H1 (cell line): ENCODE measurements around the gene MEGF11. TPM values are rescaled to one million over a fixed set of nuclear protein-coding genes. Genes with fewer than 3 reads are reported as not detected.

Source experiments
- CHD7 ChIP-seq: fragments of 300-600 bp; sonication (generic); IDR thresholded peaks from 2 replicates; pipeline ENCODE4 v1.7.1; 2012; ENCODE audit warnings: low read length, moderate library complexity, mild to moderate bottlenecking, inconsistent platforms; ENCODE audit not compliant: insufficient replicate concordance
- CTBP2 ChIP-seq: IDR thresholded peaks from 2 replicates; pipeline ENCODE4 v1.7.0; 2011; ENCODE audit warnings: borderline replicate concordance, mild to moderate bottlenecking, moderate library complexity, mixed read lengths, low read length; ENCODE audit not compliant: insufficient read depth, insufficient read length
- MAX ChIP-seq: IDR thresholded peaks from 2 replicates; pipeline ENCODE4 v1.6.1; 2012; ENCODE audit warnings: inconsistent platforms
- PHF8 ChIP-seq: fragments of 200-600 bp; sonication (generic); conservative IDR thresholded peaks from 2 replicates; pipeline ENCODE4 v1.7.1; 2012; ENCODE audit warnings: low read depth, mild to moderate bottlenecking, inconsistent platforms, low read length, moderate library complexity
- SIRT6 ChIP-seq: IDR thresholded peaks from one replicate; pipeline ENCODE4 v1.7.1; 2012; ENCODE audit warnings: low read length, inconsistent platforms
- polyA plus RNA-seq, 7 experiments: library from polyadenylated mRNA; depleted of rRNA in 3 of 7; stranded (reverse) in 5 of 7; unstranded in 2 of 7; fragments of >200 nt in 5 of 7; fragments of 200-250 nt in 2 of 7; gene quantifications; 1 replicate in 5 of 7; 2 replicates in 1 of 7; 4 replicates in 1 of 7; pipeline versions ENCODE4 v1.2.1 to v1.2.3, GENCODE V29; 2011 to 2013; ENCODE audit warnings: missing spikeins in 2 of 7, mixed read lengths in 2 of 7
- total RNA-seq: library from RNA; stranded (reverse); fragmentation: NEBNext Ultra II Directional; extraction: Animal tissue kit (Norgen Biotek cat#: 25700); gene quantifications from 2 replicates; pipeline ENCODE4 v1.2.1, GENCODE V29; 2021
- TF ChIP-seq, protein P1 (sequence below): IDR thresholded peaks from 2 replicates; pipeline ENCODE4 v1.6.1; 2011; ENCODE audit warnings: low read length, improper control_type of control experiment

MEGF11 gene
- total and polyA plus RNA-seq, 2 of the 8 experiments (the other 6 are each of a cell fraction or from before 2014, with no cell fraction given): 4.4 to 4.8 TPM

- no peak for TF ChIP-seq CHD7
- no peak for TF ChIP-seq MAX
- TF ChIP-seq, protein P1, sequence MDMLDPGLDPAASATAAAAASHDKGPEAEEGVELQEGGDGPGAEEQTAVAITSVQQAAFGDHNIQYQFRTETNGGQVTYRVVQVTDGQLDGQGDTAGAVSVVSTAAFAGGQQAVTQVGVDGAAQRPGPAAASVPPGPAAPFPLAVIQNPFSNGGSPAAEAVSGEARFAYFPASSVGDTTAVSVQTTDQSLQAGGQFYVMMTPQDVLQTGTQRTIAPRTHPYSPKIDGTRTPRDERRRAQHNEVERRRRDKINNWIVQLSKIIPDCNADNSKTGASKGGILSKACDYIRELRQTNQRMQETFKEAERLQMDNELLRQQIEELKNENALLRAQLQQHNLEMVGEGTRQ: no peak
- TF ChIP-seq PHF8: no peak
- no peak for TF ChIP-seq SIRT6
- no peak for TF ChIP-seq CTBP2
Measured at GRCh38 chr15:65896236-65896635, 357.3 kb downstream of the MEGF11 start (continued).
